SK-N-SH (cell line): ENCODE measurements around the gene MTHFD1L. TPM values are rescaled to one million over a fixed set of nuclear protein-coding genes. Genes with fewer than 3 reads are reported as not detected.
"Not testable (repeated sequence)": the region's sequence is repeated elsewhere in the genome, so short reads cannot be mapped to it uniquely, and the experiment has no call there.

ENCODE experiments used
- CTCF ChIA-PET: fragments of 300-600, 350-600 bp; formaldehyde crosslinking; extraction: SDS; loops from one replicate; lab custom pipeline; 2021; lab: Yijun Ruan, JAX
- POLR2A ChIA-PET: fragments of 350-600 bp; sonication (Branson Sonifier 250); formaldehyde crosslinking; extraction: SDS; loops from one replicate; lab custom pipeline; 2020; ENCODE audit warnings: antibody characterized with exemption, inconsistent platforms; lab: Yijun Ruan, JAX
- DNase-seq: peaks from one replicate; pipeline ENCODE4 v3.0.0; 2012
- H2AFZ ChIP-seq: fragments of 200-600 bp; sonication (generic); 2 replicates; pipeline ENCODE4 v1.8.1; 2016; ENCODE audit warnings: antibody characterized with exemption, mild to moderate bottlenecking, low read depth
- H3F3A ChIP-seq: fragments of 200-600 bp; sonication (generic); replicated peaks from 2 replicates; pipeline ENCODE3; 2016; ENCODE audit warnings: antibody characterized with exemption, mild to moderate bottlenecking; ENCODE audit not compliant: insufficient read depth
- H3K27ac ChIP-seq, 2 experiments: fragments of 200-500 bp in 1 of 2; fragments of 200-600 bp in 1 of 2; sonication (Bioruptor generic) in 1 of 2; sonication (generic), shearing (Covaris generic) in 1 of 2; 2 replicates each; pipeline versions ENCODE4 v1.5.1 to v1.6.1; 2014 to 2016; ENCODE audit warnings: low read depth in 2 of 2, inconsistent platforms in 1 of 2, low read length in 1 of 2, mild to moderate bottlenecking in 1 of 2, mixed read lengths in 1 of 2
- H3K27me3 ChIP-seq: fragments of 200-600 bp; sonication (generic), shearing (Covaris generic); 2 replicates; pipeline ENCODE4 v1.6.1; 2016; ENCODE audit warnings: mixed run types; ENCODE audit not compliant: insufficient read depth
- H3K36me3 ChIP-seq, 2 experiments: fragments of 200-500 bp in 1 of 2; fragments of 200-600 bp in 1 of 2; sonication (Bioruptor generic) in 1 of 2; sonication (generic) in 1 of 2; replicated peaks in 1 of 2; 2 replicates each; pipeline versions ENCODE3 to v1.5.1; 2014 to 2016; ENCODE audit warnings: low read length in 1 of 2, mild to moderate bottlenecking in 1 of 2; ENCODE audit not compliant: insufficient read depth in 2 of 2, control insufficient read depth in 1 of 2
- H3K4me1 ChIP-seq, 2 experiments: fragments of 200-500 bp in 1 of 2; fragments of 200-600 bp in 1 of 2; sonication (Bioruptor generic) in 1 of 2; sonication (generic), shearing (Covaris generic) in 1 of 2; 2 replicates each; pipeline versions ENCODE4 v1.5.1 to v1.6.1; 2014 to 2016; ENCODE audit warnings: low read depth in 1 of 2, low read length in 1 of 2, mixed run types in 1 of 2; ENCODE audit not compliant: insufficient read depth in 2 of 2, control insufficient read depth in 1 of 2
- H3K4me2 ChIP-seq: fragments of 200-600 bp; sonication (generic), shearing (Covaris generic); 2 replicates; pipeline ENCODE4 v1.6.1; 2017; ENCODE audit warnings: mixed run types
- H3K4me3 ChIP-seq, 2 experiments: fragments of 200-500 bp in 1 of 2; fragments of 200-600 bp in 1 of 2; sonication (Bioruptor generic) in 1 of 2; sonication (generic), shearing (Covaris generic) in 1 of 2; 2 replicates each; pipeline versions ENCODE4 v1.5.1 to v1.8.1; 2014 to 2016; ENCODE audit warnings: low read depth in 2 of 2, inconsistent platforms in 1 of 2, low read length in 1 of 2, mild to moderate bottlenecking in 1 of 2, mixed read lengths in 1 of 2, moderate library complexity in 1 of 2
- H3K79me2 ChIP-seq: fragments of 200-600 bp; sonication (generic); 2 replicates; pipeline ENCODE4 v1.8.1; 2017; ENCODE audit warnings: mild to moderate bottlenecking; ENCODE audit not compliant: insufficient read depth
- H3K9ac ChIP-seq: fragments of 200-600 bp; sonication (generic); 2 replicates; pipeline ENCODE4 v1.6.1; 2017; ENCODE audit warnings: mixed run types
- H3K9me2 ChIP-seq: fragments of 200-600 bp; sonication (generic); 2 replicates; pipeline ENCODE4 v1.6.1; 2017; ENCODE audit warnings: mixed run types
- H3K9me3 ChIP-seq: fragments of 200-600 bp; sonication (generic); 2 replicates; pipeline ENCODE4 v1.6.1; 2017; ENCODE audit warnings: mixed run types, mild to moderate bottlenecking, moderate library complexity
- H4K20me1 ChIP-seq: fragments of 200-600 bp; sonication (generic); 2 replicates; pipeline ENCODE4 v1.6.1; 2017; ENCODE audit warnings: mild to moderate bottlenecking, mixed run types; ENCODE audit not compliant: insufficient read depth
- CHD2 ChIP-seq: fragments of 150-350 bp; IDR thresholded peaks from 2 replicates; pipeline ENCODE4 v1.6.1; 2018; ENCODE audit warnings: low read length; ENCODE audit not compliant: partially characterized antibody
- ELF1 ChIP-seq: IDR thresholded peaks from 2 replicates; pipeline ENCODE4 v1.4.0; 2012
- EP300 ChIP-seq, 2 experiments: IDR thresholded peaks; 2 replicates each; pipeline versions ENCODE4 v1.4.0 to v1.6.1; 2012; ENCODE audit warnings: borderline replicate concordance in 1 of 2, low read depth in 1 of 2, low read length in 1 of 2
- EZH2phosphoT487 ChIP-seq: fragments of 200-600 bp; sonication (generic); IDR thresholded peaks from 2 replicates; pipeline ENCODE4 v1.6.1; 2017; ENCODE audit warnings: low read depth, mixed run types, mild to moderate bottlenecking, antibody characterized with exemption, moderate library complexity, borderline replicate concordance
- FOSL2 ChIP-seq: IDR thresholded peaks from 2 replicates; pipeline ENCODE4 v1.4.0; 2012; ENCODE audit warnings: low read depth, mild to moderate bottlenecking, moderate library complexity, borderline replicate concordance
- FOXM1 ChIP-seq: IDR thresholded peaks from 2 replicates; pipeline ENCODE4 v1.4.0; 2012; ENCODE audit warnings: low read depth, mild to moderate bottlenecking
- GABPA ChIP-seq: IDR thresholded peaks from 2 replicates; pipeline ENCODE4 v1.4.0; 2012; ENCODE audit warnings: low read depth, mild to moderate bottlenecking
- GATA2 ChIP-seq: sonication (generic); formaldehyde crosslinking; IDR thresholded peaks from 2 replicates; pipeline ENCODE4 v1.5.0; 2020; ENCODE audit warnings: mild to moderate bottlenecking, missing genetic modification reagents
- JUND ChIP-seq: IDR thresholded peaks from 2 replicates; pipeline ENCODE4 v1.4.0; 2012
- MXI1 ChIP-seq: IDR thresholded peaks from 2 replicates; pipeline ENCODE4 v1.6.1; 2012; ENCODE audit warnings: mild to moderate bottlenecking, low read depth, low read length, improper control_type of control experiment
- NRF1 ChIP-seq: IDR thresholded peaks from 2 replicates; pipeline ENCODE4 v1.6.1; 2012; ENCODE audit warnings: low read depth, mild to moderate bottlenecking, low read length
- RAD21 ChIP-seq: IDR thresholded peaks from 2 replicates; pipeline ENCODE4 v1.6.1; 2012; ENCODE audit warnings: mild to moderate bottlenecking, low read length
- TAF1 ChIP-seq: IDR thresholded peaks from 2 replicates; pipeline ENCODE4 v1.6.1; 2012; ENCODE audit warnings: low read depth, mild to moderate bottlenecking, low read length, moderate library complexity, borderline replicate concordance
- TCF12 ChIP-seq: IDR thresholded peaks from 2 replicates; pipeline ENCODE4 v1.4.0; 2012
- TEAD4 ChIP-seq: IDR thresholded peaks from 2 replicates; pipeline ENCODE4 v1.4.0; 2012; ENCODE audit warnings: mild to moderate bottlenecking, borderline replicate concordance; ENCODE audit not compliant: insufficient read depth
- YY1 ChIP-seq: IDR thresholded peaks from 2 replicates; pipeline ENCODE4 v1.4.0; 2012; ENCODE audit warnings: low read depth, mild to moderate bottlenecking
- WGBS: methylation state at CpG from one replicate; pipeline ENCODE4 v1.1.6; 2017; ENCODE audit warnings: low lambda C conversion rate; 5-methylcytosine and 5-hydroxymethylcytosine counted together
- polyA plus RNA-seq, 3 experiments: library from polyadenylated mRNA; depleted of rRNA; stranded (reverse); fragments of >200 nt; gene quantifications; 2 replicates each; pipeline ENCODE4 v1.2.3, GENCODE V29; 2012
- TF ChIP-seq, protein P1 (sequence below): IDR thresholded peaks from 2 replicates; pipeline ENCODE4 v1.4.0; 2012; ENCODE audit warnings: low read depth, borderline replicate concordance
- TF ChIP-seq, protein P2 (sequence below): IDR thresholded peaks from 2 replicates; pipeline ENCODE4 v1.6.1; 2012; ENCODE audit warnings: mild to moderate bottlenecking, low read depth, low read length, moderate library complexity
- TF ChIP-seq, protein P3 (sequence below): fragments of 150-350 bp; IDR thresholded peaks from 2 replicates; pipeline ENCODE4 v1.6.1; 2017; ENCODE audit warnings: antibody characterized with exemption, low read length, low read depth, borderline replicate concordance

The MTHFD1L gene
- polyA plus RNA-seq, 1 of the 3 experiments (the other 2 are of a cell fraction) = 37.0 TPM

- H3K9ac ChIP-seq, H3K4me3 ChIP-seq, H3K79me2 ChIP-seq, H3K4me2 ChIP-seq, H3K27me3 ChIP-seq, DNase-seq, H3K27ac ChIP-seq, H3K36me3 ChIP-seq, H3K9me2 ChIP-seq, H3K4me1 ChIP-seq, H4K20me1 ChIP-seq, H3F3A ChIP-seq, H2AFZ ChIP-seq, H3K9me3 ChIP-seq: not testable (repeated sequence)
- 91% methylated on average over 8 of the region's 8 CpGs for WGBS
- ChIA-PET POLR2A (interaction anchor here (0.6 kb wide), 1 partner anchor 133 kb away, joined by 3 read pairs; no protein-coding TSS in a partner anchor), CTCF (interaction anchor here (1.0 kb wide), 1 partner anchor 237 kb away, joined by 3 read pairs; no protein-coding TSS in a partner anchor)
Measured at GRCh38 chr6:151087055-151087454, 221.6 kb downstream of the MTHFD1L start.

GRCh38 chr6:151087861-151088598 is 222.5 kb downstream of the MTHFD1L start:
- no peaks in the 10 kb centered on the region for H3K9me3 ChIP-seq
- H3K4me3 ChIP-seq = no peak overlapping the region
- H3K4me2 ChIP-seq = no peak overlapping the region
- no peaks in the 10 kb centered on the region for H3K27me3 ChIP-seq
- no peak overlapping the region for H3K27ac ChIP-seq
- no peak overlapping the region for H3K9ac ChIP-seq
- POLR2A ChIA-PET = no interaction called here
- peaks cover 4 to 14% of the 10 kb centered on the region in 2 experiments for H3K36me3 ChIP-seq
- no peaks in the 10 kb centered on the region for H4K20me1 ChIP-seq
- WGBS = 92% methylated on average over 16 of the region's 16 CpGs
- DNase-seq = no peak
- no peaks in the 10 kb centered on the region for H3K79me2 ChIP-seq
- no peaks in the 10 kb centered on the region for H3K9me2 ChIP-seq
- TF ChIP-seq, protein P1, sequence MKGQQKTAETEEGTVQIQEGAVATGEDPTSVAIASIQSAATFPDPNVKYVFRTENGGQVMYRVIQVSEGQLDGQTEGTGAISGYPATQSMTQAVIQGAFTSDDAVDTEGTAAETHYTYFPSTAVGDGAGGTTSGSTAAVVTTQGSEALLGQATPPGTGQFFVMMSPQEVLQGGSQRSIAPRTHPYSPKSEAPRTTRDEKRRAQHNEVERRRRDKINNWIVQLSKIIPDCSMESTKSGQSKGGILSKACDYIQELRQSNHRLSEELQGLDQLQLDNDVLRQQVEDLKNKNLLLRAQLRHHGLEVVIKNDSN = no peak
- no peak for TF ChIP-seq TEAD4
- TF ChIP-seq, protein P2, sequence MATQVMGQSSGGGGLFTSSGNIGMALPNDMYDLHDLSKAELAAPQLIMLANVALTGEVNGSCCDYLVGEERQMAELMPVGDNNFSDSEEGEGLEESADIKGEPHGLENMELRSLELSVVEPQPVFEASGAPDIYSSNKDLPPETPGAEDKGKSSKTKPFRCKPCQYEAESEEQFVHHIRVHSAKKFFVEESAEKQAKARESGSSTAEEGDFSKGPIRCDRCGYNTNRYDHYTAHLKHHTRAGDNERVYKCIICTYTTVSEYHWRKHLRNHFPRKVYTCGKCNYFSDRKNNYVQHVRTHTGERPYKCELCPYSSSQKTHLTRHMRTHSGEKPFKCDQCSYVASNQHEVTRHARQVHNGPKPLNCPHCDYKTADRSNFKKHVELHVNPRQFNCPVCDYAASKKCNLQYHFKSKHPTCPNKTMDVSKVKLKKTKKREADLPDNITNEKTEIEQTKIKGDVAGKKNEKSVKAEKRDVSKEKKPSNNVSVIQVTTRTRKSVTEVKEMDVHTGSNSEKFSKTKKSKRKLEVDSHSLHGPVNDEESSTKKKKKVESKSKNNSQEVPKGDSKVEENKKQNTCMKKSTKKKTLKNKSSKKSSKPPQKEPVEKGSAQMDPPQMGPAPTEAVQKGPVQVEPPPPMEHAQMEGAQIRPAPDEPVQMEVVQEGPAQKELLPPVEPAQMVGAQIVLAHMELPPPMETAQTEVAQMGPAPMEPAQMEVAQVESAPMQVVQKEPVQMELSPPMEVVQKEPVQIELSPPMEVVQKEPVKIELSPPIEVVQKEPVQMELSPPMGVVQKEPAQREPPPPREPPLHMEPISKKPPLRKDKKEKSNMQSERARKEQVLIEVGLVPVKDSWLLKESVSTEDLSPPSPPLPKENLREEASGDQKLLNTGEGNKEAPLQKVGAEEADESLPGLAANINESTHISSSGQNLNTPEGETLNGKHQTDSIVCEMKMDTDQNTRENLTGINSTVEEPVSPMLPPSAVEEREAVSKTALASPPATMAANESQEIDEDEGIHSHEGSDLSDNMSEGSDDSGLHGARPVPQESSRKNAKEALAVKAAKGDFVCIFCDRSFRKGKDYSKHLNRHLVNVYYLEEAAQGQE = no peak
- TF ChIP-seq MXI1 = no peak
- no peak for TF ChIP-seq FOXM1
- TF ChIP-seq, protein P3, sequence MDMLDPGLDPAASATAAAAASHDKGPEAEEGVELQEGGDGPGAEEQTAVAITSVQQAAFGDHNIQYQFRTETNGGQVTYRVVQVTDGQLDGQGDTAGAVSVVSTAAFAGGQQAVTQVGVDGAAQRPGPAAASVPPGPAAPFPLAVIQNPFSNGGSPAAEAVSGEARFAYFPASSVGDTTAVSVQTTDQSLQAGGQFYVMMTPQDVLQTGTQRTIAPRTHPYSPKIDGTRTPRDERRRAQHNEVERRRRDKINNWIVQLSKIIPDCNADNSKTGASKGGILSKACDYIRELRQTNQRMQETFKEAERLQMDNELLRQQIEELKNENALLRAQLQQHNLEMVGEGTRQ = no peak
- no peak for TF ChIP-seq CHD2
- no peak for TF ChIP-seq EZH2phosphoT487
- no peak for TF ChIP-seq JUND
- no peak for TF ChIP-seq GABPA
- TF ChIP-seq RAD21 = no peak
- no peak for TF ChIP-seq EP300 (IDR thresholded peaks at IDR 0.05; ENCODE audit: borderline replicate concordance in 1 of 2, low read depth in 1 of 2, low read length in 1 of 2)
- no peak for TF ChIP-seq YY1
- TF ChIP-seq NRF1 = no peak
- TF ChIP-seq TAF1 = no peak
- no peak for TF ChIP-seq FOSL2
- no peak for TF ChIP-seq GATA2 (CRISPR knock-in tag)
- TF ChIP-seq TCF12 = no peak
- TF ChIP-seq ELF1 = no peak
- CTCF ChIA-PET = interaction anchor here (1.0 to 1.5 kb wide), 2 partner anchors 236 kb away, joined by 3 to 4 read pairs; no protein-coding TSS in a partner anchor
- H2AFZ ChIP-seq = no peak overlapping the region
- peaks cover 0 to 6% of the 10 kb centered on the region in 2 experiments; a peak in 1 of 4 replicates for H3K4me1 ChIP-seq
- no peaks in the 10 kb centered on the region for H3F3A ChIP-seq
